ENCODE measurements around the gene D2HGDH.
"Not testable (repeated sequence)": the region's sequence is repeated elsewhere in the genome, so short reads cannot be mapped to it uniquely, and the experiment has no call there.

D2HGDH gene

GRCh38 chr2:241751152-241751551 lies 16.7 kb downstream of the D2HGDH start:
- DNase-seq, result no peak

DNA sequence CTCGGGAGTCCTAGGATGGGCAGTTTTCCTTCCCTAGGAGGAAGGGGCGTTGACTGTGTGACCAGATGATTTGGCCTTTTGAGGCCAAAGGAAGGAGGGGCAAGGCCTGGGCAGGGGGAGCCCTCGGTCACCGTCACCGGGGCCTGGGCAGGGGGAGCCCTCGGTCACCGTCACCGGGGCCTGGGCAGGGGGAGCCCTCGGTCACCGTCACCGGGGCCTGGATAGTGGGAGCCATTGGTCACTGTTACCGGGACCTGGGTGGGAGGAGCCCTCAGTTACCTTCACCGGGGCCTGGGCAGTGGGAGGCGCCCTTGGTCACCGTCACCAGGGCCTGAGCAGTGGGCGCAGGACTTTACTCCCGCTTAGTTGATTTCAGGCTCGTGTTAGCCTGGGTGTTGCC lies 17.3 kb downstream of the D2HGDH start:
- DNase-seq, result no peak

DNA sequence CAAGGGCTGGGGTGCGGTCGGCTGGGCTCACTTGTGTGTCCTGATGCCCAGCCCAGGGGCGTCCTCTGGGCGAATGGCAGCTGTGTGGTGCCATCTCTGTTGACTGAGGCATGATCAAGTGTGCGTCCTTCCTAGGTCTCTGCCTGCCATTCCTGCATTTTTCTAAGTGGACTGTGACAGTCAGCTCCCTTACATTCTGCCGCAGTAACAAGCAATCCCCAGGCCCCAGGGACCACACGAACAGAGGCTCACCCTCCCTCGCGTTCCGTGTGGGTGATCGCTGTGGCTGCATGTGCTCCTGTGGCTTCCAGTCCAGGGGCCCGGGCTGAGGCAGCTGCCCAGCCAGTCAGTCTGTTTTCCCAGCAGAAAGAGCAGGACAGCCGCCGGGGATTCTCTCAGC lies 17.8 kb downstream of the D2HGDH start:
- DNase-seq, result no peak

- no peak for DNase-seq
These were observed 18.4 kb downstream of the D2HGDH start for GRCh38 chr2:241752689-241753276.

GRCh38 chr2:241753493-241753892 lies 19.1 kb downstream of the D2HGDH start:
- no peak for DNase-seq

- no peak for DNase-seq
These were observed 19.6 kb downstream of the D2HGDH start for GRCh38 chr2:241754042-241754441.

GRCh38 chr2:241755166-241755565 lies 20.7 kb downstream of the D2HGDH start:
- no peak for DNase-seq

DNA sequence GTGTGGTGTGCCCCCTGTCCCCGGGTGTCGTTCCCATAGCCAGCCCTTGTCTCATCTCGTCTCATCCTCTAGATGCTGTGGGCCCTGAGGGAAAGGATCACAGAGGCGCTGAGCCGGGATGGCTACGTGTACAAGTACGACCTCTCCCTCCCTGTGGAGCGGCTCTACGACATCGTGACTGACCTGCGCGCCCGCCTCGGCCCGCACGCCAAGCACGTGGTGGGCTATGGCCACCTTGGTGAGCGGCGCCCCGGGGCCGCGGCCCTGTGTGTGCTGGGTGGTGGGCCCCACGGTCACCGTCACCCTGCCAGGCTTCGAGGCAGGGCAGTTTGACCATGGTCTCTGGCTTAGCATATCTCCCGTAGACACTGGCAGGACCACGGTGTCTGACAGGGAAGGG lies 21.3 kb downstream of the D2HGDH start:
- DNase-seq, result no peak

DNA sequence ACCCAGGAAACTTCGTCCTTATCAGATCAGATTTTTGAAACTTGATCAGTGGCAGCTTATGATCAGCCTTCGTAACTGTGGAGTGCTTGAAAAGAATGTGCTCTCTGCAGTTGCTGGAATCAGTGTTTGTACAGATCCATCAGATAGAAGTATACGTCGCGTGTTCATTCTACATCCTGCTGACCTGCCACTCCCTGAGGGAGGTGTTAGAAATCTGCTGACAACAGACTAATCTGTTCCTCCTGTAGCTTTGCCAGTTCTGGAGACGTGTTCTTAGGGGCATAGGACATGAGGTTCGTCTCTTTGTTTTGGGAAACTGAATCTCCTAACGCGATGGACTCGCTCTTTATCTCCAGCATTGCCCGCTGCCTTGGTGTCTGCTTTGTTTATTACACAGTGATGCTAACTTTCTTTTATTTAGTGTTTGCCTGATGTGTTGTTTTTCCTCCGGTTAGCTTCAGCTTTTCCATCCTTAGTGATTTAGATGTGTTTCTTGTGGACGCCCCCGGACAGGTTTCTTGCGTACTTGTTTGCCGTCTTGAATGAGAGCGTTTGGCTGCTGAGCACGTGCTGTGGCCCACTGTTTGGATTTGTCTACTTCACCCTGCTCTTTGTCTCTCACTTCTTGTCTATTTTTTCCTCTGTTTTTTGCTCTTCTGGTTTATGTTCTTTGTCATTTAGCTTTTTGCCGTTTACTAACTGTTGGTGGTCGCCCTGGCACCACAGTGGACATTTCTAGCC lies 24.8 kb downstream of the D2HGDH start:
- no peak for DNase-seq

DNA sequence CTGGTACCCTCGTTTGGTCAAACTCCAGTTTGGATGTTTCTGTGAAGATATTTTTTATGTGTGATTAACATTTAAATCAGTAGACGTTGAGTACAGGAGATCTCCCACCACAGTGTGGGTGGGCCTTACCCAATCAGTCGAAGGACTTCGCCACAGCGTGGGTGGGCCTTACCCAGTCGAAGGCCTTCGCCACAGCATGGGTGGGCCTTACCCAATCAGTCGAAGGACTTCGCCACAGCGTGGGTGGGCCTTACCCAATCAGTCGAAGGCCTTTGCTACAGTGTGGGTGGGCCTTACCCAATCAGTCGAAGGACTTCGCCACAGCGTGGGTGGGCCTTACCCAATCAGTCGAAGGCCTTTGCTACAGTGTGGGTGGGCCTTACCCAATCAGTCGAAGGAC lies 25.5 kb downstream of the D2HGDH start:
- DNase-seq, result not testable (repeated sequence)

DNA sequence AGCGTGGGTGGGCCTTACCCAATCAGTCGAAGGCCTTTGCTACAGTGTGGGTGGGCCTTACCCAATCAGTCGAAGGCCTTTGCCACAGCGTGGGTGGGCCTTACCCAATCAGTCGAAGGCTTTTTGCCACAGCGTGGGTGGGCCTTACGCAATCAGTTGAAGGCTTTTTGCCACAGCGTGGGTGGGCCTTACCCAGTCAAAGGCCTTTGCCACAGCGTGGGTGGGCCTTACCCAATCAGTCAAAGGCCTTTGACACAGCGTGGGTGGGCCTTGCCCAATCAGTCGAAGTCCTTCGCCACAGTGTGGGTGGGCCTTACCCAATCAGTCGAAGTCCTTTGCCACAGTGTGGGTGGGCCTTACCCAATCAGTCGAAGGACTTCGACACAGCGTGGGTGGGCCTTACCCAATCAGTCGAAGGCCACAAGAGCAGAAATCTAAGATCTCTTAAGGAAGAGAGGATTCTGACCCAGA lies 25.9 kb downstream of the D2HGDH start:
- DNase-seq, result no peak

DNA sequence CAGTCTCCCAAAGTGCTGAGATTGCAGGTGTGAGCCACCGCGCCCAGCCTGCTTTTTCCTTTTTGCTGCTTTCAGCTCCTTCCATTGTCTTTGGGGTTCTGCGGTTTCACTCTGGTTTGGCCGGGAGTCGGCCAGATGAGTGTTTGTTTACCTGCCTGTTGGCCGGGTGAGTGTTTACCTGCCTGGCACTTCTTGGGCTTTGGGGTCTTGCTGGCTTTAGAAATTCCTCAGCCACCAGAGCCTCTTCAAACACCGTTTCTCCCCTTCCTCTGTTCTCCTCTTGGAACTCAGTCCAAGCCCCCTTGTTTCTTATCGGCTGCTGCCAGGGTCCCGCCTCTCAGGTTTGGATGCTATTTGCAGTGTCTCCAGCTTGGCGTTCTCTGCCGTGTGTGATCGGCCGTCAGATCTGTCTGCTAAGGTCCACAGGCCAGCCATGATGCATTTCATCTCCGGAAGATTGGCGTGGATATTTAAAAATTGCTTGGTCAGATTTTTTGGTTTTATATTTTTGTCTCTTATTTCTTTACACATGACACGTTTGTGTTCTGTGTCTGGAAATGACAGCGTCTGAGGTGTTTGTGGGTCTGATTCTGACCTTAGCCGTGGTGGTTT lies 28.0 kb downstream of the D2HGDH start:
- DNase-seq, result no peak

- no peak for DNase-seq
These were observed 28.5 kb downstream of the D2HGDH start for GRCh38 chr2:241762933-241763369.

DNA sequence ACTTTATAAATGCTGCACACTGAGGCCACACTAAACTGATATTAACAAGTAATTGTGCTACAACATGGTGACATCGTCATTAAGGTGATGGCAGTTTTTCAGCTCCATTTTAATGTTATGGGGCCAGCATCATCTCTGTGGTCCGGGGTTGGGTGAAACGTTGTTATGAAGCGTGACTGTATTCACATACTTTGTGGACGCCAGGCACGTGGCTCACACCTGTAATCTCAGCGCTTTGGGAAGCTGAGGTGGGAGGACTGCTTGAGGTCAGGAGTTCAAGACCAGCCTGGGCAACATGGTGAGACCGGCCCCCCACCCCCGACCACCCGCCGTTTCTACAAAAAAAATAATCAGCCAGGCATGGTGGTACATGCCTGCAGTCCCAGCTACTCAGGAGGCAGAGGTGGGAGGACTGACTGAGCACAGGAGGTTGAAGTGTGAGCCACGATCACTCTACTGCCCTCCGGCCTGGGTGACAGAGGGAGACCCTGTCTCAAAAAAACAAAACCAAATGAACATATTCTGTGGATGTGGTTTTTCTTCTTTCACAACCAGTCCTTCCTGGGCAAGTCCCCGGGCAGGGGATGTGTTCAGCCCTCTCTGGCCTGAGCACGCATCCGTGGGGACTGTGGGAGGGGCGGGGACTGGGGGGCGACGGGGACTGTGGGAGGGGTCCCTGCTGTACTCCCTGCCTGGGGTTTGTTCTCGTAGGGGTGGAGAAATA lies 29.3 kb downstream of the D2HGDH start:
- DNase-seq, result no peak

DNA sequence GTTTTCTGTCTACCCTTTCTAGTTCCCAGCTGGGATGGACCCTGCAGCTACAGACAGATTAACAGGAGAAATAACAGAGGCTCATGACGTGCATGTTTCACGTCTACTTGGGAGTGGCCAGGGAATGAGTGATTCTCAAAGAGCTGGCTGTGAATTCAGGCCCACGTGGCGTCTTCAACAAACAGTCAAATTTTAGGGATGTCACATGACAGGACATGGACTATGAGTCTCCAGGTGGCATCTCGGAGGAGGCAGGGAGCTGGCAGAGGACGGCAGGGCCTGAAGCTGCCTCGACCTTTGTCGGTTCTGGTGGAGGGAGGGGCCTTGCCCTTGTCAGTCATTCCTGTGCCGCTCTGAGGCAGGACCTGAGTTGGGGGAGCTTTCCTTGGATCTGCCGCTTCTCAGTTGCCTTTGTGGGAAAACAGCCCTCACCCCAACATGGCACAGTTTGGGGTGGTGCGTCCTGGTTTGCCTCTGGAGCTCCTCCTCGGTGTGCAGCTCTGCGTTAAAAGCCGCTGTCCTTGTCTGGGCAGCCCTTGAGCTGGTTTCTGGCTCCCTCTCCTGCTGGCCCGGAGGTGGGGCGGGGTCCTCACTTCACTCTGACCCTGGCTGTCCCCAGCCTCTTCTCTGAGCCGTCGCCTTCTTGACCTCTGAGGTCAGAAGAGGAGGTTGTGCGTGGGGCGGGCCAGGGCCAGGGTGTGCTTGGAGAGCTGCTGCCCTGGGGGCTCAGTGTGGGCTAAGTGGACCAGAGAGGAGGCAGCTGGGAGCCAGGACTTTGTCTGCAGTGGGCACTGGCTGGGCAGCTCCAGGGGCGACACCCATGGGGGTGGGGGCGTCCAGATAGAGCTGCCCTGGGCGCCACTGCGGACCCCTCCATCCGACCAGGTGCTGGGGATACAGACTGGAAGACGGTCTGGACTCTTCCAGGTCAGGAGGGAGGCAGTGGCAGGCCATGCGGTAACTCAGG lies 30.1 kb downstream of the D2HGDH start:
- no peak for DNase-seq

DNA sequence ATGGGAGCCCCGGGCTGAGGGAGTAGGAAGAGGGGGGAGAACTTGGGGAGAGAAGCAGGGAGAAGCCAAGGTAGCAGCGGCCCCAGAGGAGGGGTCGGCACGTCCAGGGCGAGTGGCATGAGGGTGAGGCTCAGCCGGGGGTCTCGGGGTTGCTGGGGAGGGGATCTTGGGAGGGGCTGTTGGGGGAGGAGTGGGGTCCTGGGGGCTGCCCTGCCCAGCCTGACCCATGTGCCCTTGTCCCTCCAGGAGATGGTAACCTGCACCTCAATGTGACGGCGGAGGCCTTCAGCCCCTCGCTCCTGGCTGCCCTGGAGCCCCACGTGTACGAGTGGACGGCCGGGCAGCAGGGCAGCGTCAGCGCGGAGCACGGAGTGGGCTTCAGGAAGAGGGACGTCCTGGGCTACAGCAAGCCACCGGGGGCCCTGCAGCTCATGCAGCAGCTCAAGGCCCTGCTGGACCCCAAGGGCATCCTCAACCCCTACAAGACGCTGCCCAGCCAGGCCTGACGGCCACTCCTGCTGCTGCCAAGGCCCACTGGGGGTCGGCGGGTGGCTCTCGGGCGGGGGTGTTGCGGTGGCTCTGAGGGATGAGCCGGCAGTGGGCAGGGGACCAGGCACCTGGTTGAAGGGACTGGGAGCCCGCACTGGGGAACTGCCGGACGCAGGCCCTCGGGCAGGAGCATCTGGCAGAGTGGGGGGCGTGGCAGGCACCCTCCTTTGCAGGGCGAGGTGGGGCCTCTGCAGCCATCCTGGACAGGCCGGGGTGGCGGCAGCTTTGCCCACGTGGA lies 33.2 kb downstream of the D2HGDH start:
- no peak for DNase-seq

- no peak for DNase-seq
These were observed 33.9 kb downstream of the D2HGDH start for GRCh38 chr2:241768251-241768711.

- no peak for DNase-seq
These were observed 34.4 kb downstream of the D2HGDH start for GRCh38 chr2:241768850-241769249.

GRCh38 chr2:241769819-241770184 lies 35.4 kb downstream of the D2HGDH start:
- no peak for DNase-seq

DNA sequence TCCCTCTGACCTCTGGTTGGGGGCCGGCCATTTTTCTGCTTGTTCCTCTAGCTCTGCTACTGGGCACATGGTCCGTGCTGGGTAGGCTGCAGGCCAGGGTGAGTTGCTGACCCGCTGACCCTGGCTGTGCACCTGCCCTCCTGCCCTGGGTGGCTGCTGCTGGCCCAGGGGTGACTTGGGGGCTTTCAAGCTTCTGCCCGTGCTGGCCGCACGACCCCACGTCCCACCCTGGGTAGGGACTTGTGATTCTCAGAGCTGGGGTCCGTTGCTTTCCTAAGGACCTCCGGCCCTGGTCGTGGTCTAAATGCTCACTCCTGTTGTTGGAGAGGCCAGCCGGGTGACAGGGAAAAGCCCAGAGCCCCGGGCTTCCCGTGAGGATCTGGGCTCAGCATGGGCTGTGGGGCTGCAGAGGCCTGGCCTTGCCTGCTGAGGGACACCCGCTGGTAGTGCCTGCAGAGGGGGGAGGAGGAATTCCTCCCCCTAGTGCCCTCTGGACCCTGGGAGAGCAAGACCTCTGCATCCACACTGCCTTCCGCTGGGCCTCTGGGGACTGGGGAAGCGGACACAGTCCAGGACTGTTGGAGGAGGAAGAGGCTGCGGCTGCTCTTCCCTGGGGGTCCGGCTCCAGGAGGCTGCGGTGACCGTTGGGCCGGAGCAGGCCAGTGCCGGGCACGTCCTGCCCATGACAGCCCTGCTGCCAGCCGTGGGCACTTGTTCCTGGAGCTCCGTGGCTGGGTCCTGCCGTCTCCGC lies 35.9 kb downstream of the D2HGDH start:
- DNase-seq, result no peak

DNA sequence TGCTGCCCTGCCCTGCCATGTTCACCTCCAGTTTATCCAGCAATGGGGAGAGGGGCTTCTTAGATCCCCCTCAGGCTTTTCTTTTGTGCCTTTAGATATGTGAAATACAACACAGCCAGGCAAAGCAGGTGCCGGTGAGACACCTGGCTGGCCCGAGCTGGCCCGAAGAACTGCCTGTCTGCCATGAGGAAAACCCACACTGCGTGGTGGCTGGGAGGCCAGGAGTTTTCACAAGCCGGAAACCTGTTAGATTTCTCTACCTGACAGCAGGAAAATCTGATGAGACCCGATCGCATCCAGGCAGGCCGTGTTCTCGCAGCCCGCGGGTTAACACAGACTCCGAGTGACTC lies 36.5 kb downstream of the D2HGDH start:
- DNase-seq, result no peak

Data from SIG-M5 (cell line).